GM15510 (cell line): Measurements from ENCODE around the gene SSX5.

ENCODE experiments used
- POLR2A ChIP-seq: IDR thresholded peaks from 3 replicates; pipeline ENCODE4 v1.6.1; 2011; ENCODE audit warnings: borderline replicate concordance; ENCODE audit not compliant: insufficient read length; ENCODE audit errors: extremely low read depth

The SSX5 gene, protein sequence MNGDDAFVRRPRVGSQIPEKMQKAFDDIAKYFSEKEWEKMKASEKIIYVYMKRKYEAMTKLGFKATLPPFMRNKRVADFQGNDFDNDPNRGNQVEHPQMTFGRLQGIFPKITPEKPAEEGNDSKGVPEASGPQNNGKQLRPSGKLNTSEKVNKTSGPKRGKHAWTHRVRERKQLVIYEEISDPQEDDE

DNA sequence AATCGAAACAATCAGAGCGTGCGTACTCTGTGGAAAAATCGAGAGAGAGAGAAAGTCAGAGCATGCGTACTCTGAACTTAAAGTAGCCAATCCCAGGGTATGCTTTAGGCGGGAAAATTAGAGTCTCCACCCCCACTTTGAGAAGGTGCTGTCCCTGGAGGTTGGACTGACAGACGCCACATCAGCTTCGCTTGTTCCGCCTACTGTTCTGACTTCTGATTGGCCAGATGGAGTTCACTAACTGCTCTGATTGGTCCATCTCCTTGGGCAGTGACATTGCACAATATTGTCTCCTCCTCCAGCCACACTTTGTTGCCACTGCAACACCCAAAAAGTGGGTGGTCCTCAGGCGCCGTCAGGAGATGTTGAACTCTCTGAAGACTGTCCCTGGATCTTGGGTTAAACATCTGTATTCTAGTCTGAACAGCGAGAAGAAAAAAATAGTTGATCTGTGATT, at the start of gene SSX5:
Gene SSX5 (minus strand): TSS at position 51 of the 457 bp plus-strand sequence. CDS start 1,437 bp downstream, outside the sequence.
- TF ChIP-seq POLR2A, result no peak

GRCh38 chrX:48180811-48181210, 15.8 kb downstream of the SSX5 start:
- no peak for TF ChIP-seq POLR2A

- no peak for TF ChIP-seq POLR2A
Observed at GRCh38 chrX:48179691-48180090, 16.9 kb downstream of the SSX5 start.

GRCh38 chrX:48165241-48165640, 31.4 kb downstream of the SSX5 start:
- TF ChIP-seq POLR2A, result no peak

DNA sequence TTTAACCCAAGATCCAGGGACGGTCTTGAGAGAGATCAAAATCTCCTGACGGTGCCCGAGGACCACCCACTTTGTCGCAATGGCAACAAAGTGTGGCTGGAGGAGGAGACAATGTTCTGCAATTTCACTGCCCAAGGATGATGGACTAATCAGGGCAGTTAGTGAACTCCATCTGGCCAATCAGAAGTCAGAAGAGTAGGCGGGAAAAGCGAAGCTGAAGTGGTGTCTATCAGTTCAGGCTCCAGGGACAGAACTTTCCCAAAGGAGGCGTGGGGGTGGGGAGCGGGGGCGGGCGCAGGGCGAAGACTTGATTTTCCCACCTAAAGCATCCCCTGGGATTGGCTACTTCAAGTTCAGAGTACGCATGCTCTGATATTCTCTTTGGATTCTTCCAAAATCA, 40.6 kb downstream of the SSX5 start:
- TF ChIP-seq POLR2A, result no peak

- no peak for TF ChIP-seq POLR2A
Observed at GRCh38 chrX:48154796-48155195, 41.8 kb downstream of the SSX5 start.

DNA sequence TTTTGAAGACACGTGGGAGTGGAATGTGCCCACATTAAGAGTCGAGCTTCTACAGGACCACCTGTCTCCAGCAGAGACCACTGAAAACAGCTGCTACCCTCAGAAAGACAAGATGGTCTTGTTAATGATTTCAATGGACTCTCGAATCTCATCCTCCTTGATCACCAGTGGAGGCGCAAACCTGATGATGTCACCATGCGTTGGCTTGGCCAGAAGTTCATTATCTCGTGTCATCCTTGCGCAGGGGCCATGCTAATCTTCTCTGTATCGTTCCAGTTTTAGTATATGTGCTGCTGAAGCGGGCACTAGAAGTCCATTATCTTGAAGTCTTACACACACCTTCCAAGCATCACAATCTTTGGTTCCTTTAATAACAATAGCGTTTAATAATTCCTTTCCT, 42.8 kb downstream of the SSX5 start:
- TF ChIP-seq POLR2A, result no peak
